Measurements from ENCODE around the gene FADD.

DNA sequence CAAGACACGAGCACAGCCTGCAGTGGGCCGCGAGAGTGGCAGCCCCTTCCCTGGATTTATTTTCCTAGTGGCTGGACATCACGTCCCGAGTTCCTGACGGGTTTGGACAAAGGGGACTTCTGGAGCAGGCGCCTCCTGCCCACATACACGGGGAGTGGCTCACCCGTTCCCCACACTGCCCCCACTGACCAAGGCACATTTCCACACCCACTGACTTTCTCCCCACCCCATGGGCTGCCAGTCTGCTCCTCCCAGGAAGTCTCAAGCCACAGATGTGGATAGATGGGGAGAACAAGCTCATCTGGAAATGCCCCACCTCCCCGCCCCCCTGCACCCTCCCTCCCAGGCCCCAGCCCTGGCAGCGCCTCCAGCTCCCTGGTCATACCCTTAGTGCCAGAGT, 34.0 kb upstream of the FADD start:
- TF ChIP-seq REST (IDR thresholded peaks at IDR 0.05; ENCODE audit: low read depth) (no peak), NFIC (IDR thresholded peaks at IDR 0.05) (no peak), RAD21 (IDR thresholded peaks at IDR 0.05; ENCODE audit: low read depth) (no peak), FOXM1 (IDR thresholded peaks at IDR 0.05; ENCODE audit: borderline replicate concordance, low read depth) (no peak), TCF12 (IDR thresholded peaks at IDR 0.05; ENCODE audit: low read depth) (no peak), ZBTB7A (IDR thresholded peaks at IDR 0.05; ENCODE audit: low read depth) (no peak)
- TF ChIP-seq, protein P1, sequence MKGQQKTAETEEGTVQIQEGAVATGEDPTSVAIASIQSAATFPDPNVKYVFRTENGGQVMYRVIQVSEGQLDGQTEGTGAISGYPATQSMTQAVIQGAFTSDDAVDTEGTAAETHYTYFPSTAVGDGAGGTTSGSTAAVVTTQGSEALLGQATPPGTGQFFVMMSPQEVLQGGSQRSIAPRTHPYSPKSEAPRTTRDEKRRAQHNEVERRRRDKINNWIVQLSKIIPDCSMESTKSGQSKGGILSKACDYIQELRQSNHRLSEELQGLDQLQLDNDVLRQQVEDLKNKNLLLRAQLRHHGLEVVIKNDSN (IDR thresholded peaks at IDR 0.05) = no peak
- TF ChIP-seq, protein P2, sequence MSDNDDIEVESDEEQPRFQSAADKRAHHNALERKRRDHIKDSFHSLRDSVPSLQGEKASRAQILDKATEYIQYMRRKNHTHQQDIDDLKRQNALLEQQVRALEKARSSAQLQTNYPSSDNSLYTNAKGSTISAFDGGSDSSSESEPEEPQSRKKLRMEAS (IDR thresholded peaks at IDR 0.05) = no peak

Measured in Ishikawa (cell line).